ENCODE results near the gene GALNT2.

DNA sequence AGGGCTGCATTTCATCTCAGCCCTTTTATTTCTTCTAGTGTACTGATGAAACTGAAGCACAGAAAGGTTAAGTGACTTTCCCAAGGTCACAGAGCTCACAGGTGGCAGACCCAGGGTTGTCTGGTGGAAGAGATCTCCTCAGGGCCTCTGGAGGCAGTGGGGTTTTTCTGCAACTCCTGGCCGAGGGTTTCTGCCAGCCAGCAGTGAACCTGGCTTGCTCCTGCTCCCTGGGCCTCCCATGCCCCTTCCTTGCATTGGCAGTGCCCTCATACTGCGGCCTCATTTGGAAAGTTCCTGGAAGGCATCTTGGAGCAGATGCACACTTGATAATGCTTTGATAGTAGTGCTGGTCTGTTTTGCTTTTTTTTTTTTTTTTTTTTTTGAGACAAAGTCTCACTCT lies 7.7 kb downstream of the GALNT2 start:
- TF ChIP-seq, protein P1, sequence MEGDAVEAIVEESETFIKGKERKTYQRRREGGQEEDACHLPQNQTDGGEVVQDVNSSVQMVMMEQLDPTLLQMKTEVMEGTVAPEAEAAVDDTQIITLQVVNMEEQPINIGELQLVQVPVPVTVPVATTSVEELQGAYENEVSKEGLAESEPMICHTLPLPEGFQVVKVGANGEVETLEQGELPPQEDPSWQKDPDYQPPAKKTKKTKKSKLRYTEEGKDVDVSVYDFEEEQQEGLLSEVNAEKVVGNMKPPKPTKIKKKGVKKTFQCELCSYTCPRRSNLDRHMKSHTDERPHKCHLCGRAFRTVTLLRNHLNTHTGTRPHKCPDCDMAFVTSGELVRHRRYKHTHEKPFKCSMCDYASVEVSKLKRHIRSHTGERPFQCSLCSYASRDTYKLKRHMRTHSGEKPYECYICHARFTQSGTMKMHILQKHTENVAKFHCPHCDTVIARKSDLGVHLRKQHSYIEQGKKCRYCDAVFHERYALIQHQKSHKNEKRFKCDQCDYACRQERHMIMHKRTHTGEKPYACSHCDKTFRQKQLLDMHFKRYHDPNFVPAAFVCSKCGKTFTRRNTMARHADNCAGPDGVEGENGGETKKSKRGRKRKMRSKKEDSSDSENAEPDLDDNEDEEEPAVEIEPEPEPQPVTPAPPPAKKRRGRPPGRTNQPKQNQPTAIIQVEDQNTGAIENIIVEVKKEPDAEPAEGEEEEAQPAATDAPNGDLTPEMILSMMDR (conservative IDR thresholded peaks at IDR 0.05; ENCODE audit: low read depth in 2 of 2) = no peak
- TF ChIP-seq ZNF114 (CRISPR knock-in tag; IDR thresholded peaks at IDR 0.05) = no peak
- TF ChIP-seq EZH2 (IDR thresholded peaks at IDR 0.05; ENCODE audit: low read depth, unreplicated experiment) = no peak
- no peak for TF ChIP-seq POLR2AphosphoS5 (IDR thresholded peaks at IDR 0.05; ENCODE audit: low read depth)
- no peak for TF ChIP-seq EZH2phosphoT487 (IDR thresholded peaks at IDR 0.05; ENCODE audit: unreplicated experiment)
- TF ChIP-seq, protein P2, sequence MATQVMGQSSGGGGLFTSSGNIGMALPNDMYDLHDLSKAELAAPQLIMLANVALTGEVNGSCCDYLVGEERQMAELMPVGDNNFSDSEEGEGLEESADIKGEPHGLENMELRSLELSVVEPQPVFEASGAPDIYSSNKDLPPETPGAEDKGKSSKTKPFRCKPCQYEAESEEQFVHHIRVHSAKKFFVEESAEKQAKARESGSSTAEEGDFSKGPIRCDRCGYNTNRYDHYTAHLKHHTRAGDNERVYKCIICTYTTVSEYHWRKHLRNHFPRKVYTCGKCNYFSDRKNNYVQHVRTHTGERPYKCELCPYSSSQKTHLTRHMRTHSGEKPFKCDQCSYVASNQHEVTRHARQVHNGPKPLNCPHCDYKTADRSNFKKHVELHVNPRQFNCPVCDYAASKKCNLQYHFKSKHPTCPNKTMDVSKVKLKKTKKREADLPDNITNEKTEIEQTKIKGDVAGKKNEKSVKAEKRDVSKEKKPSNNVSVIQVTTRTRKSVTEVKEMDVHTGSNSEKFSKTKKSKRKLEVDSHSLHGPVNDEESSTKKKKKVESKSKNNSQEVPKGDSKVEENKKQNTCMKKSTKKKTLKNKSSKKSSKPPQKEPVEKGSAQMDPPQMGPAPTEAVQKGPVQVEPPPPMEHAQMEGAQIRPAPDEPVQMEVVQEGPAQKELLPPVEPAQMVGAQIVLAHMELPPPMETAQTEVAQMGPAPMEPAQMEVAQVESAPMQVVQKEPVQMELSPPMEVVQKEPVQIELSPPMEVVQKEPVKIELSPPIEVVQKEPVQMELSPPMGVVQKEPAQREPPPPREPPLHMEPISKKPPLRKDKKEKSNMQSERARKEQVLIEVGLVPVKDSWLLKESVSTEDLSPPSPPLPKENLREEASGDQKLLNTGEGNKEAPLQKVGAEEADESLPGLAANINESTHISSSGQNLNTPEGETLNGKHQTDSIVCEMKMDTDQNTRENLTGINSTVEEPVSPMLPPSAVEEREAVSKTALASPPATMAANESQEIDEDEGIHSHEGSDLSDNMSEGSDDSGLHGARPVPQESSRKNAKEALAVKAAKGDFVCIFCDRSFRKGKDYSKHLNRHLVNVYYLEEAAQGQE (IDR thresholded peaks at IDR 0.05; ENCODE audit: unreplicated experiment) = no peak
- TF ChIP-seq CREB1 (CRISPR knock-in tag; IDR thresholded peaks at IDR 0.05; ENCODE audit: low read depth) = no peak
- TF ChIP-seq JUNB (IDR thresholded peaks at IDR 0.05; ENCODE audit: unreplicated experiment) = no peak
- TF ChIP-seq, protein P3, sequence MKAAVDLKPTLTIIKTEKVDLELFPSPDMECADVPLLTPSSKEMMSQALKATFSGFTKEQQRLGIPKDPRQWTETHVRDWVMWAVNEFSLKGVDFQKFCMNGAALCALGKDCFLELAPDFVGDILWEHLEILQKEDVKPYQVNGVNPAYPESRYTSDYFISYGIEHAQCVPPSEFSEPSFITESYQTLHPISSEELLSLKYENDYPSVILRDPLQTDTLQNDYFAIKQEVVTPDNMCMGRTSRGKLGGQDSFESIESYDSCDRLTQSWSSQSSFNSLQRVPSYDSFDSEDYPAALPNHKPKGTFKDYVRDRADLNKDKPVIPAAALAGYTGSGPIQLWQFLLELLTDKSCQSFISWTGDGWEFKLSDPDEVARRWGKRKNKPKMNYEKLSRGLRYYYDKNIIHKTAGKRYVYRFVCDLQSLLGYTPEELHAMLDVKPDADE (IDR thresholded peaks at IDR 0.05) = no peak
- no peak for TF ChIP-seq NANOG (IDR thresholded peaks at IDR 0.05; ENCODE audit: borderline replicate concordance)
- no peak for TF ChIP-seq ZNF331 (CRISPR knock-in tag; IDR thresholded peaks at IDR 0.05; ENCODE audit: low read depth)
- TF ChIP-seq, protein P4, sequence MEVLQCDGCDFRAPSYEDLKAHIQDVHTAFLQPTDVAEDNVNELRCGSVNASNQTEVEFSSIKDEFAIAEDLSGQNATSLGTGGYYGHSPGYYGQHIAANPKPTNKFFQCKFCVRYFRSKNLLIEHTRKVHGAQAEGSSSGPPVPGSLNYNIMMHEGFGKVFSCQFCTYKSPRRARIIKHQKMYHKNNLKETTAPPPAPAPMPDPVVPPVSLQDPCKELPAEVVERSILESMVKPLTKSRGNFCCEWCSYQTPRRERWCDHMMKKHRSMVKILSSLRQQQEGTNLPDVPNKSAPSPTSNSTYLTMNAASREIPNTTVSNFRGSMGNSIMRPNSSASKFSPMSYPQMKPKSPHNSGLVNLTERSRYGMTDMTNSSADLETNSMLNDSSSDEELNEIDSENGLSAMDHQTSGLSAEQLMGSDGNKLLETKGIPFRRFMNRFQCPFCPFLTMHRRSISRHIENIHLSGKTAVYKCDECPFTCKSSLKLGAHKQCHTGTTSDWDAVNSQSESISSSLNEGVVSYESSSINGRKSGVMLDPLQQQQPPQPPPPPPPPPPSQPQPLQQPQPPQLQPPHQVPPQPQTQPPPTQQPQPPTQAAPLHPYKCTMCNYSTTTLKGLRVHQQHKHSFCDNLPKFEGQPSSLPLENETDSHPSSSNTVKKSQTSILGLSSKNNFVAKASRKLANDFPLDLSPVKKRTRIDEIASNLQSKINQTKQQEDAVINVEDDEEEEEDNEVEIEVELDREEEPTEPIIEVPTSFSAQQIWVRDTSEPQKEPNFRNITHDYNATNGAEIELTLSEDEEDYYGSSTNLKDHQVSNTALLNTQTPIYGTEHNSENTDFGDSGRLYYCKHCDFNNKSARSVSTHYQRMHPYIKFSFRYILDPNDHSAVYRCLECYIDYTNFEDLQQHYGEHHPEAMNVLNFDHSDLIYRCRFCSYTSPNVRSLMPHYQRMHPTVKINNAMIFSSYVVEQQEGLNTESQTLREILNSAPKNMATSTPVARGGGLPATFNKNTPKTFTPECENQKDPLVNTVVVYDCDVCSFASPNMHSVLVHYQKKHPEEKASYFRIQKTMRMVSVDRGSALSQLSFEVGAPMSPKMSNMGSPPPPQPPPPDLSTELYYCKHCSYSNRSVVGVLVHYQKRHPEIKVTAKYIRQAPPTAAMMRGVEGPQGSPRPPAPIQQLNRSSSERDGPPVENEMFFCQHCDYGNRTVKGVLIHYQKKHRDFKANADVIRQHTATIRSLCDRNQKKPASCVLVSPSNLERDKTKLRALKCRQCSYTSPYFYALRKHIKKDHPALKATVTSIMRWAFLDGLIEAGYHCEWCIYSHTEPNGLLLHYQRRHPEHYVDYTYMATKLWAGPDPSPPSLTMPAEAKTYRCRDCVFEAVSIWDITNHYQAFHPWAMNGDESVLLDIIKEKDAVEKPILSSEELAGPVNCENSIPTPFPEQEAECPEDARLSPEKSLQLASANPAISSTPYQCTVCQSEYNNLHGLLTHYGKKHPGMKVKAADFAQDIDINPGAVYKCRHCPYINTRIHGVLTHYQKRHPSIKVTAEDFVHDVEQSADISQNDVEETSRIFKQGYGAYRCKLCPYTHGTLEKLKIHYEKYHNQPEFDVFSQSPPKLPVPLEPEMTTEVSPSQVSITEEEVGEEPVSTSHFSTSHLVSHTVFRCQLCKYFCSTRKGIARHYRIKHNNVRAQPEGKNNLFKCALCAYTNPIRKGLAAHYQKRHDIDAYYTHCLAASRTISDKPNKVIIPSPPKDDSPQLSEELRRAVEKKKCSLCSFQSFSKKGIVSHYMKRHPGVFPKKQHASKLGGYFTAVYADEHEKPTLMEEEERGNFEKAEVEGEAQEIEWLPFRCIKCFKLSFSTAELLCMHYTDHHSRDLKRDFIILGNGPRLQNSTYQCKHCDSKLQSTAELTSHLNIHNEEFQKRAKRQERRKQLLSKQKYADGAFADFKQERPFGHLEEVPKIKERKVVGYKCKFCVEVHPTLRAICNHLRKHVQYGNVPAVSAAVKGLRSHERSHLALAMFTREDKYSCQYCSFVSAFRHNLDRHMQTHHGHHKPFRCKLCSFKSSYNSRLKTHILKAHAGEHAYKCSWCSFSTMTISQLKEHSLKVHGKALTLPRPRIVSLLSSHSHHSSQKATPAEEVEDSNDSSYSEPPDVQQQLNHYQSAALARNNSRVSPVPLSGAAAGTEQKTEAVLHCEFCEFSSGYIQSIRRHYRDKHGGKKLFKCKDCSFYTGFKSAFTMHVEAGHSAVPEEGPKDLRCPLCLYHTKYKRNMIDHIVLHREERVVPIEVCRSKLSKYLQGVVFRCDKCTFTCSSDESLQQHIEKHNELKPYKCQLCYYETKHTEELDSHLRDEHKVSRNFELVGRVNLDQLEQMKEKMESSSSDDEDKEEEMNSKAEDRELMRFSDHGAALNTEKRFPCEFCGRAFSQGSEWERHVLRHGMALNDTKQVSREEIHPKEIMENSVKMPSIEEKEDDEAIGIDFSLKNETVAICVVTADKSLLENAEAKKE (CRISPR knock-in tag; IDR thresholded peaks at IDR 0.05) = no peak
- no peak for TF ChIP-seq STAT1 (IDR thresholded peaks at IDR 0.05; ENCODE audit: unreplicated experiment)

All from GM23338 (cell line).